Keratinocyte (primary cell): ENCODE data around the gene MCEE.

Experiments used
- CTCF ChIP-seq, 3 experiments: IDR thresholded peaks in 1 of 3; conservative IDR thresholded peaks in 1 of 3; optimal IDR thresholded peaks in 1 of 3; 2 replicates in 2 of 3; 3 replicates in 1 of 3; pipeline versions ENCODE3 to v1.5.1; 2011; ENCODE audit warnings: low read length in 3 of 3, mild to moderate bottlenecking in 3 of 3, moderate library complexity in 2 of 3, control low read depth in 1 of 3, inconsistent platforms in 1 of 3; ENCODE audit not compliant: insufficient read depth in 2 of 3; ENCODE audit errors: extremely low read depth in 1 of 3
- EZH2 ChIP-seq: IDR thresholded peaks from one replicate; pipeline ENCODE4 v1.6.1; 2012; ENCODE audit warnings: inconsistent platforms, mild to moderate bottlenecking, low read length, moderate library complexity

- TF ChIP-seq CTCF (optimal IDR thresholded peaks at IDR 0.05 in 1 of 3, IDR thresholded peaks at IDR 0.05 in 1 of 3, conservative IDR thresholded peaks at IDR 0.05 in 1 of 3; ENCODE audit: extremely low read depth in 1 of 3, insufficient read depth in 2 of 3, low read length in 3 of 3) (no peak), EZH2 (no peak)
Measured at GRCh38 chr2:71173096-71173495, 43.1 kb upstream of the MCEE start.
